MM.1S (cell line): Measurements from ENCODE around the gene SLC25A4.

Experiments
- DNase-seq: peaks from one replicate; pipeline ENCODE4 v3.0.0-alpha.2; 2015
- H2AFZ ChIP-seq: fragments of 300-600 bp; sonication (generic); 2 replicates; pipeline ENCODE4 v1.6.0; 2016; ENCODE audit warnings: antibody characterized with exemption, low read length
- H3F3A ChIP-seq: fragments of 300-600 bp; sonication (generic); 2 replicates; pipeline ENCODE4 v1.6.1; 2016; ENCODE audit warnings: mild to moderate bottlenecking, antibody characterized with exemption, low read length, moderate library complexity, mixed read lengths; ENCODE audit not compliant: insufficient read depth
- H3K27ac ChIP-seq: fragments of 300-600 bp; sonication (generic); 2 replicates; pipeline ENCODE4 v1.5.1; 2016; ENCODE audit warnings: mild to moderate bottlenecking, low read length
- H3K27me3 ChIP-seq: fragments of 300-600 bp; sonication (generic); replicated peaks from 2 replicates; pipeline ENCODE4 v1.6.0; 2016; ENCODE audit warnings: low read length; ENCODE audit not compliant: insufficient read depth
- H3K36me3 ChIP-seq: fragments of 300-600 bp; sonication (generic); replicated peaks from 2 replicates; pipeline ENCODE4 v1.6.1; 2016; ENCODE audit warnings: mild to moderate bottlenecking, low read length, mixed read lengths; ENCODE audit not compliant: insufficient read depth
- H3K4me1 ChIP-seq: fragments of 300-600 bp; sonication (generic); 2 replicates; pipeline ENCODE4 v1.6.1; 2016; ENCODE audit warnings: low read length, mixed read lengths
- H3K4me2 ChIP-seq: fragments of 300-600 bp; sonication (generic); 2 replicates; pipeline ENCODE4 v1.6.0; 2016; ENCODE audit warnings: low read depth, low read length
- H3K4me3 ChIP-seq: fragments of 300-600 bp; sonication (generic); 2 replicates; pipeline ENCODE4 v1.5.1; 2016; ENCODE audit warnings: low read length, mixed read lengths
- H3K79me2 ChIP-seq: fragments of 300-600 bp; sonication (generic); 2 replicates; pipeline ENCODE4 v1.6.1; 2016; ENCODE audit warnings: mixed run types, low read length, mixed read lengths
- H3K9ac ChIP-seq: fragments of 300-600 bp; sonication (generic); 2 replicates; pipeline ENCODE4 v1.6.1; 2016; ENCODE audit warnings: low read length, mixed read lengths
- H3K9me2 ChIP-seq: fragments of 300-600 bp; sonication (generic); replicated peaks from 2 replicates; pipeline ENCODE4 v1.6.1; 2016; ENCODE audit warnings: mild to moderate bottlenecking, low read length, mixed read lengths; ENCODE audit not compliant: insufficient read depth
- H3K9me3 ChIP-seq: fragments of 300-600 bp; sonication (generic); replicated peaks from 2 replicates; pipeline ENCODE4 v1.6.1; 2016; ENCODE audit warnings: mild to moderate bottlenecking, low read length, mixed read lengths; ENCODE audit not compliant: insufficient read depth
- H4K20me1 ChIP-seq: fragments of 300-600 bp; sonication (generic); 2 replicates; pipeline ENCODE4 v1.6.1; 2016; ENCODE audit warnings: mild to moderate bottlenecking, low read length, moderate library complexity, mixed read lengths; ENCODE audit not compliant: insufficient read depth
- CTCF ChIP-seq: fragments of 300-600 bp; sonication (generic); IDR thresholded peaks from 2 replicates; pipeline ENCODE4 v1.5.1; 2016; ENCODE audit warnings: antibody characterized with exemption, low read length, mixed read lengths
- EZH2 ChIP-seq: fragments of 300-600 bp; sonication (generic); optimal IDR thresholded peaks from 2 replicates; pipeline ENCODE3; 2017; ENCODE audit warnings: low read depth, mild to moderate bottlenecking, antibody characterized with exemption, low read length, mixed read lengths
- EZH2phosphoT487 ChIP-seq: fragments of 300-600 bp; sonication (generic); IDR thresholded peaks from 2 replicates; pipeline ENCODE4 v1.6.1; 2018; ENCODE audit warnings: antibody characterized with exemption, low read length

The SLC25A4 gene

GRCh38 chr4:185119927-185120630 is 23.0 kb upstream of the SLC25A4 start:
- TF ChIP-seq CTCF = no peak
- no peak for TF ChIP-seq EZH2
- no peak for TF ChIP-seq EZH2phosphoT487
- peaks cover 31% of the 10 kb centered on the region for H3K4me1 ChIP-seq
- H3K27ac ChIP-seq = peak overlapping the region; percentile 48; the same call in 1 of the 2 replicates
- no peaks in the 10 kb centered on the region for H4K20me1 ChIP-seq
- no peaks in the 10 kb centered on the region for H3K9me3 ChIP-seq
- peak overlapping the region; percentile 50 for H3K4me2 ChIP-seq
- H3K9me2 ChIP-seq = no peaks in the 10 kb centered on the region
- no peak overlapping the region; the same call in 1 of the 2 replicates for H3K9ac ChIP-seq
- no peaks in the 10 kb centered on the region for H3K36me3 ChIP-seq
- no peak overlapping the region for H3K4me3 ChIP-seq
- peak; percentile 57 for DNase-seq
- H2AFZ ChIP-seq = peak overlapping the region; percentile 40; the same call in 1 of the 2 replicates
- H3K27me3 ChIP-seq = no peaks in the 10 kb centered on the region
- no peaks in the 10 kb centered on the region for H3K79me2 ChIP-seq
- peaks cover 26% of the 10 kb centered on the region for H3F3A ChIP-seq

- Histone ChIP-seq H3K9me2 (no peaks in the 10 kb centered on the region), H3K27ac (peak overlapping the region; percentile 48; the same call in 1 of the 2 replicates), H3K79me2 (no peaks in the 10 kb centered on the region), H4K20me1 (no peaks in the 10 kb centered on the region), H3K4me3 (no peak overlapping the region), H3K4me1 (peaks cover 31% of the 10 kb centered on the region), H3K9ac (no peak overlapping the region), H3F3A (peaks cover 26% of the 10 kb centered on the region), H3K36me3 (no peaks in the 10 kb centered on the region), H3K4me2 (peak overlapping the region; percentile 50; the same call in 1 of the 2 replicates), H3K27me3 (no peaks in the 10 kb centered on the region), H2AFZ (0 out of 2 replicates have a peak overlapping the region, but pooled peaks have one; percentile 40), H3K9me3 (no peaks in the 10 kb centered on the region)
- TF ChIP-seq CTCF = no peak
- TF ChIP-seq EZH2 = no peak
- TF ChIP-seq EZH2phosphoT487 = no peak
- DNase-seq = no peak
These were observed 22.5 kb upstream of the SLC25A4 start for GRCh38 chr4:185120631-185120946.

- Histone ChIP-seq H3K36me3 (no peaks in the 10 kb centered on the region), H3K4me2 (peak overlapping the region; percentile 93), H3K79me2 (no peaks in the 10 kb centered on the region), H2AFZ (peak overlapping the region; percentile 15; the same call in 1 of the 2 replicates), H3K27ac (peak overlapping the region; percentile 78), H3K27me3 (no peaks in the 10 kb centered on the region), H3K4me1 (peaks cover 31% of the 10 kb centered on the region), H3F3A (peaks cover 26% of the 10 kb centered on the region), H3K9me2 (no peaks in the 10 kb centered on the region), H3K9me3 (no peaks in the 10 kb centered on the region), H3K9ac (peak overlapping the region; percentile 26; the same call in 1 of the 2 replicates), H4K20me1 (no peaks in the 10 kb centered on the region), H3K4me3 (peak overlapping the region; percentile 26)
- no peak for TF ChIP-seq EZH2phosphoT487
- no peak for TF ChIP-seq EZH2
- no peak for TF ChIP-seq CTCF
- peak; percentile 76 for DNase-seq
These were observed 20.3 kb upstream of the SLC25A4 start for GRCh38 chr4:185122681-185123345.
